ENCODE measurements around the gene HS2ST1. TPM values are rescaled to one million over a fixed set of nuclear protein-coding genes. Genes with fewer than 3 reads are reported as not detected.

HS2ST1 gene
- total and polyA plus RNA-seq, 7 donors: 2.4 to 13.7 (median 10.0) TPM

DNA sequence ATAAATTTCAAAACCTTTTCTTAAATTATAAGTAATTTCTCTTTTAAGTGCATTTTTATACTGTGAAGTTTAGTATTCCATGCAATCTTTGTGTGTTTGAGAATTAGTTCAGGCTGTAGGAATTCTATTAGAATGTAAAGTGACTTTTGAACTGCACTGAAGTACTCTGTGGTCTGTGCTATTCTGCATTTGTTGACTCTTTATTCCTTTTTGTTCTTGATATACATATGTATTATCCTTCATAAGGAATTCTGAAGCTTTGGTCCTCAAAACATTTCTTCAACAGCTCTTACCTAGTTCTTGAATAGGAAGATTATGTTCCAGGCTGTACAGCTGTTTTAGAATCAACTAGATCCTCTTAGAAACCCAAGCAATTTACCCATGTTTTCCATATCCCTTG, 158.0 kb downstream of the HS2ST1 start:
- Histone ChIP-seq H3K36me3 (no peaks in the 10 kb centered on the region), H3K27me3 (no peaks in the 10 kb centered on the region), H3K4me3 (no peak overlapping the region), H3K4me1 (peaks cover 0 to 11% (median 5%) of the 10 kb centered on the region in 4 donors), H3K27ac (no peak overlapping the region), H3K9me3 (peaks cover 0 to 2% (median 0%) of the 10 kb centered on the region in 4 donors)
- intact Hi-C loops (cut with DNase I): no loop called here
- DNase-seq: no peak
- TF ChIP-seq POLR2AphosphoS5 (IDR thresholded peaks at IDR 0.05) (no peak), EP300 (IDR thresholded peaks at IDR 0.05) (no peak), POLR2A (IDR thresholded peaks at IDR 0.05) (no peak)
- TF ChIP-seq, protein P1, sequence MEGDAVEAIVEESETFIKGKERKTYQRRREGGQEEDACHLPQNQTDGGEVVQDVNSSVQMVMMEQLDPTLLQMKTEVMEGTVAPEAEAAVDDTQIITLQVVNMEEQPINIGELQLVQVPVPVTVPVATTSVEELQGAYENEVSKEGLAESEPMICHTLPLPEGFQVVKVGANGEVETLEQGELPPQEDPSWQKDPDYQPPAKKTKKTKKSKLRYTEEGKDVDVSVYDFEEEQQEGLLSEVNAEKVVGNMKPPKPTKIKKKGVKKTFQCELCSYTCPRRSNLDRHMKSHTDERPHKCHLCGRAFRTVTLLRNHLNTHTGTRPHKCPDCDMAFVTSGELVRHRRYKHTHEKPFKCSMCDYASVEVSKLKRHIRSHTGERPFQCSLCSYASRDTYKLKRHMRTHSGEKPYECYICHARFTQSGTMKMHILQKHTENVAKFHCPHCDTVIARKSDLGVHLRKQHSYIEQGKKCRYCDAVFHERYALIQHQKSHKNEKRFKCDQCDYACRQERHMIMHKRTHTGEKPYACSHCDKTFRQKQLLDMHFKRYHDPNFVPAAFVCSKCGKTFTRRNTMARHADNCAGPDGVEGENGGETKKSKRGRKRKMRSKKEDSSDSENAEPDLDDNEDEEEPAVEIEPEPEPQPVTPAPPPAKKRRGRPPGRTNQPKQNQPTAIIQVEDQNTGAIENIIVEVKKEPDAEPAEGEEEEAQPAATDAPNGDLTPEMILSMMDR (IDR thresholded peaks at IDR 0.05): no peak

DNA sequence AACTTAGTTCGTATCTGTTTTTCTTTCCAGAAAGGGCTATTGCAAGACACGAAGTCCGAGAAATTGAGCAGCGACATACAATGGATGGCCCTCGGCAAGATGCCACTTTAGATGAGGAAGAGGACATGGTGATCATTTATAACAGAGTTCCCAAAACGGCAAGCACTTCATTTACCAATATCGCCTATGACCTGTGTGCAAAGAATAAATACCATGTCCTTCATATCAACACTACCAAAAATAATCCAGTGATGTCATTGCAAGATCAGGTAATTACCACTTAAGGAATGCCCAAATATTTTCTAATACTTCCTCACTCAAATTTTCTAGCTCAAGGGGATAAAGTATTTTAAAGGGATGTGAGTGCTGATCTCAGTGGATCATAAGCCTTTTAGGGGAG, 158.5 kb downstream of the HS2ST1 start:
- Histone ChIP-seq H3K36me3 (no peaks in the 10 kb centered on the region), H3K9me3 (no peaks in the 10 kb centered on the region), H3K4me1 (peaks cover 0 to 11% (median 5%) of the 10 kb centered on the region in 4 donors), H3K27ac (no peak overlapping the region), H3K27me3 (no peaks in the 10 kb centered on the region), H3K4me3 (no peak overlapping the region)
- 84 to 95% methylated on average over 7 of the region's 7 CpGs for WGBS, 2 donors
- no peak for TF ChIP-seq POLR2AphosphoS5 (IDR thresholded peaks at IDR 0.05)
- TF ChIP-seq EP300 (IDR thresholded peaks at IDR 0.05): no peak
- TF ChIP-seq, protein P1 (IDR thresholded peaks at IDR 0.05): no peak
- no peak for TF ChIP-seq POLR2A (IDR thresholded peaks at IDR 0.05)
- intact Hi-C loops (cut with DNase I): no loop called here
- DNase-seq: no peak

DNA sequence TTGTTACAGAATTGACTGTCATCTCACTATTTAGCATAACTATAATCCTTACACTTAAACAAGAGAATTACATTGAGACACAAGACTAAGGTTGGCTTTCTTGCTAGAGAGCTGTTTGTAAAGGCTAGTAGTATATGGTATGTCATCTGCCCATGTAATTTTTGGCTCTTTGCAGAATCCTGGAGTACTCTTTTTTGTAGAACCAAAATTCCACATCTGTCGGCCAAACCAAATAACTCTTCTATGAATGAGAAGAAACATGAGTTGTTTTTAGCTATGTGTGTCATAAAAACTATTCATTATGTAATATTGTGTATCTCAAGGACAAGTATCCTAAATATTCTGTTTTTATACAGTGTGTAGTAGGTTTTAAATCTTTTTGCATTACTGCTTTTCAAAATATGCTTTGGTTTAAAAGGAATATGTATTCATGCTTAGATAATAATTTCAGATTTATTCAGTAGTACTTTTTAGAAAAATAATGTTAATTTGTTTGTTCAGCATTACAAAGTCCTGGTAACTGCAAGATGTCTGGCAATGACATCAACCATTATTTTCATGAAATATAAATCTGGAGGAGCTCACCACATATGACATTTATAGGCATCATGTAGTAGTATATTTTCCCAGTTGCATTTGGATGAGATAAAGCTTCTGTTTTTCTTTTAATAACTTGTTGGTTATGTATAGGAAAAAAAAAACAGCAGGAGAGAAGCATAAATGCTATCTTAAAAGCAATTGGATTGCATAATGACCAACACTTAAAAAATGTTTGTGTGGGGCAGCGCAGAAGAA, 159.8 kb downstream of the HS2ST1 start:
- no peak for TF ChIP-seq EP300 (IDR thresholded peaks at IDR 0.05)
- TF ChIP-seq POLR2A (IDR thresholded peaks at IDR 0.05): no peak
- TF ChIP-seq POLR2AphosphoS5 (IDR thresholded peaks at IDR 0.05): no peak
- TF ChIP-seq, protein P1 (IDR thresholded peaks at IDR 0.05): no peak
- Histone ChIP-seq H3K4me1 (peaks cover 0 to 11% (median 5%) of the 10 kb centered on the region in 4 donors), H3K27me3 (no peaks in the 10 kb centered on the region), H3K9me3 (no peaks in the 10 kb centered on the region), H3K4me3 (no peak overlapping the region), H3K27ac (no peak overlapping the region), H3K36me3 (no peaks in the 10 kb centered on the region)
- intact Hi-C loops (cut with DNase I): no loop called here
- 91 to 95% methylated on average over 2 of the region's 2 CpGs for WGBS, 2 donors
- no peak for DNase-seq

DNA sequence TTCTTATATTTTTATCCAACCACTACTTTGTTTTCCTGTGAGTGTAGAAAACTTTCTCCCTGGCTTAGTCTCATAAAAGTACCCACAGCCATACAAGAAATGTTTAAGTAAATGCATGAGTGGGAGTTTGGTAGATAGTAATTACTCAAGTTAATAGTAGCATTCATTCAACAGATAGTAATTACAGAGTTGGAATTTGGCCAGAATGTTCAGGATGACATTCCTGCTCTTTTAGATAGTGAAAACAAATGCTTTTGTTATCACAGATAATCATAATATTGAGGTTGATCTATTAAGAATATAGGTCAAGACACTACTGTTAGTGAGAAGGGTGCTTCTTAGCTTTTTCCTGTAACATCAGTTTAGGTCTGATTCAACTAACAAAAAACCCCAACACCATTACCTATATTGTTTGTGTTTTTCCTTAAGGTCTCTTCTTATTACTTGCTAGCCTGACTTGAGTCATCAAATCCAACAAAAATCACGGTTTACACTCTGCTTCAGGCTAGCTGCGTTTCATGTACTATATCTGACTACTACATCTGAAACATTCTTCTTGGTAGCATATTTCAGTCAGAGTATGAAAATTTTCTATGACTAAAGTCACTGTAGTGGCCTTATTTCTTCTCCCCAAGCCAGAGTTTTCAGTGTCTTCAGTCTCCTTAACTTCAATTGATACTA, 163.7 kb downstream of the HS2ST1 start:
- no peak for TF ChIP-seq POLR2AphosphoS5 (IDR thresholded peaks at IDR 0.05)
- TF ChIP-seq EP300 (IDR thresholded peaks at IDR 0.05): no peak
- TF ChIP-seq POLR2A (IDR thresholded peaks at IDR 0.05): no peak
- TF ChIP-seq, protein P1 (IDR thresholded peaks at IDR 0.05): no peak
- Histone ChIP-seq H3K4me3 (no peak overlapping the region), H3K36me3 (no peaks in the 10 kb centered on the region), H3K27ac (no peak overlapping the region), H3K27me3 (no peaks in the 10 kb centered on the region), H3K9me3 (no peaks in the 10 kb centered on the region), H3K4me1 (peaks cover 0 to 11% (median 5%) of the 10 kb centered on the region in 4 donors)
- intact Hi-C loops (cut with DNase I): no loop called here
- DNase-seq: no peak
- WGBS, 2 donors: 83 to 87% methylated on average over 2 of the region's 2 CpGs

All from sigmoid colon (tissue), 7 donors.